ENCODE measurements around the gene CCDC89. TPM values are rescaled to one million over a fixed set of nuclear protein-coding genes. Genes with fewer than 3 reads are reported as not detected.
A peak's percentile ranks its signal among the peaks of the same experiment; 100 is the strongest.

Gene CCDC89
- polyA plus RNA-seq, 1 experiment: 2.5 TPM

GRCh38 chr11:85724748-85725465 lies 38.9 kb upstream of the CCDC89 start:
- no peak overlapping the region for H3K4me3 ChIP-seq (ENCODE audit: low read depth, low read length)
- no peak for TF ChIP-seq CTCF (IDR thresholded peaks at IDR 0.05; ENCODE audit: low read depth, low read length)
- ChIA-PET POLR2A (interaction anchor here (0.6 kb wide), 1 partner anchor 177 kb away, joined by 3 read pairs; no protein-coding TSS in a partner anchor), CTCF (interaction anchor here (1.4 kb wide), 1 partner anchor 130 kb away, joined by 3 read pairs; the partner anchor contains the start of gene CCDC83)
- no peak for DNase-seq (ENCODE audit: low read depth, low spot score)
- H3K9me3 ChIP-seq (ENCODE audit: control insufficient read depth, insufficient read depth, low read length): 0 out of 2 replicates have a peak, but pooled peaks cover 2% of the 10 kb centered on the region
- H3K27me3 ChIP-seq (ENCODE audit: control insufficient read depth, insufficient read depth, low read length): no peaks in the 10 kb centered on the region
- peak overlapping the region; percentile 81 for H3K27ac ChIP-seq (ENCODE audit: low read depth, low read length)

GRCh38 chr11:85723088-85723487 lies 37.1 kb upstream of the CCDC89 start:
- DNase-seq (ENCODE audit: low read depth, low spot score): no peak
- POLR2A ChIA-PET: no interaction called here
- CTCF ChIA-PET: no interaction called here
- H3K9me3 ChIP-seq (ENCODE audit: control insufficient read depth, insufficient read depth, low read length): 0 out of 2 replicates have a peak, but pooled peaks cover 2% of the 10 kb centered on the region
- no peaks in the 10 kb centered on the region for H3K27me3 ChIP-seq (ENCODE audit: control insufficient read depth, insufficient read depth, low read length)
- H3K27ac ChIP-seq (ENCODE audit: low read depth, low read length): no peak overlapping the region
- no peak for TF ChIP-seq CTCF (IDR thresholded peaks at IDR 0.05; ENCODE audit: low read depth, low read length)
- no peak overlapping the region for H3K4me3 ChIP-seq (ENCODE audit: low read depth, low read length)

GRCh38 chr11:85721191-85721590 lies 35.2 kb upstream of the CCDC89 start:
- CTCF ChIA-PET: no interaction called here
- Histone ChIP-seq H3K27me3 (ENCODE audit: control insufficient read depth, insufficient read depth, low read length) (no peaks in the 10 kb centered on the region), H3K9me3 (ENCODE audit: control insufficient read depth, insufficient read depth, low read length) (0 out of 2 replicates have a peak, but pooled peaks cover 2% of the 10 kb centered on the region), H3K27ac (ENCODE audit: low read depth, low read length) (no peak overlapping the region), H3K4me3 (ENCODE audit: low read depth, low read length) (no peak overlapping the region)
- POLR2A ChIA-PET: interaction anchor here (0.8 kb wide), 1 partner anchor 16 kb away, joined by 4 read pairs; no protein-coding TSS in a partner anchor
- no peak for DNase-seq (ENCODE audit: low read depth, low spot score)
- TF ChIP-seq CTCF (IDR thresholded peaks at IDR 0.05; ENCODE audit: low read depth, low read length): no peak

GRCh38 chr11:85718991-85719807 lies 33.2 kb upstream of the CCDC89 start:
- no peak for TF ChIP-seq CTCF (IDR thresholded peaks at IDR 0.05; ENCODE audit: low read depth, low read length)
- Histone ChIP-seq H3K4me3 (ENCODE audit: low read depth, low read length) (peak overlapping the region; percentile 64), H3K27ac (ENCODE audit: low read depth, low read length) (peak overlapping the region; percentile 97), H3K9me3 (ENCODE audit: control insufficient read depth, insufficient read depth, low read length) (no peaks in the 10 kb centered on the region), H3K27me3 (ENCODE audit: control insufficient read depth, insufficient read depth, low read length) (no peaks in the 10 kb centered on the region)
- POLR2A ChIA-PET: interaction anchor here (0.6 to 3.7 kb wide), 9 partner anchors 10 to 115 kb away, joined by 3 to 19 read pairs (median 5); partner anchors contain the start of gene CCDC89
- peak; percentile 97 for DNase-seq (ENCODE audit: low read depth, low spot score)
- CTCF ChIA-PET: interaction anchor here (1.2 to 1.9 kb wide), 2 partner anchors 124 to 135 kb away, joined by 3 to 11 read pairs; partner anchors contain the start of gene CCDC83
